ENCODE results near the gene HS3ST2.

DNA sequence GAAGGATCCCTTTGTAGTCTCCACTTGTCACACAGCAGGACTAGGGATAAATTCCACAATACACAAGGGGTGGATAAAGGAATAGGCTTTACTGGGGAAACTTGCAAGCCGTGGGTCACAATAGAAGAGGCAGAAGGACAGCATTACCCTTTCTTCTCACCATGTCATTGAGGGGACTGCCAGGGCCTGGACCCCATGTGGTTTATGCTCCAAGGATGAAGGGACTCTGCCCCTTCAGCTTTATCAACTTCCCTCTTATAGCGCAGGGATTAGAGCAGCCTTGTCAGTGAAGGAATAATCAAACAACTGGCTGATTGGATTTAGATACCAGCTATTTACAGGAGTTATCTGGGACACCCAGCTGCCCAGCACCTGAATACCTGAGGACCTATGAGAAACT is 89.8 kb downstream of the HS3ST2 start:
- TF ChIP-seq EP300 (IDR thresholded peaks at IDR 0.05) (no peak), POLR2A (IDR thresholded peaks at IDR 0.05) (no peak)
- TF ChIP-seq, protein P1, sequence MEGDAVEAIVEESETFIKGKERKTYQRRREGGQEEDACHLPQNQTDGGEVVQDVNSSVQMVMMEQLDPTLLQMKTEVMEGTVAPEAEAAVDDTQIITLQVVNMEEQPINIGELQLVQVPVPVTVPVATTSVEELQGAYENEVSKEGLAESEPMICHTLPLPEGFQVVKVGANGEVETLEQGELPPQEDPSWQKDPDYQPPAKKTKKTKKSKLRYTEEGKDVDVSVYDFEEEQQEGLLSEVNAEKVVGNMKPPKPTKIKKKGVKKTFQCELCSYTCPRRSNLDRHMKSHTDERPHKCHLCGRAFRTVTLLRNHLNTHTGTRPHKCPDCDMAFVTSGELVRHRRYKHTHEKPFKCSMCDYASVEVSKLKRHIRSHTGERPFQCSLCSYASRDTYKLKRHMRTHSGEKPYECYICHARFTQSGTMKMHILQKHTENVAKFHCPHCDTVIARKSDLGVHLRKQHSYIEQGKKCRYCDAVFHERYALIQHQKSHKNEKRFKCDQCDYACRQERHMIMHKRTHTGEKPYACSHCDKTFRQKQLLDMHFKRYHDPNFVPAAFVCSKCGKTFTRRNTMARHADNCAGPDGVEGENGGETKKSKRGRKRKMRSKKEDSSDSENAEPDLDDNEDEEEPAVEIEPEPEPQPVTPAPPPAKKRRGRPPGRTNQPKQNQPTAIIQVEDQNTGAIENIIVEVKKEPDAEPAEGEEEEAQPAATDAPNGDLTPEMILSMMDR (IDR thresholded peaks at IDR 0.05): no peak

Measured in tibial nerve (tissue), 4 donors.